Measurements from ENCODE around the gene CADM2.

- TF ChIP-seq CTCF (IDR thresholded peaks at IDR 0.05) (no peak), ZFX (IDR thresholded peaks at IDR 0.05; ENCODE audit: borderline replicate concordance) (no peak)
Observed at GRCh38 chr3:85760342-85760741, 801.6 kb downstream of the CADM2 start.
